ENCODE measurements around the gene CHD6. TPM values are rescaled to one million over a fixed set of nuclear protein-coding genes. Genes with fewer than 3 reads are reported as not detected.

Gene CHD6
- total RNA-seq, 1 experiment from 2014 or later: 46.7 TPM

GRCh38 chr20:41426976-41427375 is 191.2 kb downstream of the CHD6 start:
- intact Hi-C loops (cut with micrococcal nuclease; ENCODE audit: unreplicated experiment): no loop called here
- Histone ChIP-seq H3K9me3 (ENCODE audit: low read depth, low read length, poor library complexity, severe bottlenecking) (no peaks in the 10 kb centered on the region), H3K27me3 (replicated peaks; ENCODE audit: insufficient read depth, low read depth, low read length, poor library complexity) (no peaks in the 10 kb centered on the region), H3K27ac (ENCODE audit: low read depth, low read length, poor library complexity, severe bottlenecking) (no peak overlapping the region), H3K4me3 (ENCODE audit: low read depth, low read length, poor library complexity, severe bottlenecking) (no peak overlapping the region), H3K36me3 (ENCODE audit: insufficient read depth, low read length, poor library complexity, severe bottlenecking) (peaks cover 8% of the 10 kb centered on the region), H3K4me1 (ENCODE audit: insufficient read depth, low read length, poor library complexity, severe bottlenecking) (peaks cover 33% of the 10 kb centered on the region)
- ChIA-PET CTCF (no interaction called here), POLR2A (ENCODE audit: low non-redundant PET) (no interaction called here)
- no TSS peak for BruUV-seq (replicated peaks)
- no peak for DNase-seq (ENCODE audit: low spot score)
- TF ChIP-seq EZH2 (IDR thresholded peaks at IDR 0.05; ENCODE audit: borderline replicate concordance, low read depth, low read length, poor library complexity, severe bottlenecking) (no peak), CTCF (conservative IDR thresholded peaks at IDR 0.05; ENCODE audit: low read depth, low read length) (no peak)

GRCh38 chr20:41426086-41426830 is 191.9 kb downstream of the CHD6 start:
- Histone ChIP-seq H3K27me3 (replicated peaks; ENCODE audit: insufficient read depth, low read depth, low read length, poor library complexity) (no peaks in the 10 kb centered on the region), H3K4me1 (ENCODE audit: insufficient read depth, low read length, poor library complexity, severe bottlenecking) (peaks cover 33% of the 10 kb centered on the region), H3K27ac (ENCODE audit: low read depth, low read length, poor library complexity, severe bottlenecking) (no peak overlapping the region), H3K36me3 (ENCODE audit: insufficient read depth, low read length, poor library complexity, severe bottlenecking) (peaks cover 15% of the 10 kb centered on the region), H3K4me3 (ENCODE audit: low read depth, low read length, poor library complexity, severe bottlenecking) (no peak overlapping the region), H3K9me3 (ENCODE audit: low read depth, low read length, poor library complexity, severe bottlenecking) (no peaks in the 10 kb centered on the region)
- TF ChIP-seq EZH2 (IDR thresholded peaks at IDR 0.05; ENCODE audit: borderline replicate concordance, low read depth, low read length, poor library complexity, severe bottlenecking) (no peak), CTCF (conservative IDR thresholded peaks at IDR 0.05; ENCODE audit: low read depth, low read length) (no peak)
- POLR2A ChIA-PET (ENCODE audit: low non-redundant PET): no interaction called here
- BruUV-seq (replicated peaks): no TSS peak
- no peak for DNase-seq (ENCODE audit: low spot score)
- CTCF ChIA-PET: no interaction called here
- intact Hi-C loops (cut with micrococcal nuclease; ENCODE audit: unreplicated experiment): no loop called here

- Histone ChIP-seq H3K4me3 (ENCODE audit: low read depth, low read length, poor library complexity, severe bottlenecking) (no peak overlapping the region), H3K27ac (ENCODE audit: low read depth, low read length, poor library complexity, severe bottlenecking) (peak overlapping the region; percentile 82), H3K9me3 (ENCODE audit: low read depth, low read length, poor library complexity, severe bottlenecking) (no peaks in the 10 kb centered on the region), H3K4me1 (ENCODE audit: insufficient read depth, low read length, poor library complexity, severe bottlenecking) (peaks cover 33% of the 10 kb centered on the region), H3K36me3 (ENCODE audit: insufficient read depth, low read length, poor library complexity, severe bottlenecking) (peaks cover 24% of the 10 kb centered on the region), H3K27me3 (replicated peaks; ENCODE audit: insufficient read depth, low read depth, low read length, poor library complexity) (no peaks in the 10 kb centered on the region)
- ChIA-PET POLR2A (ENCODE audit: low non-redundant PET) (no interaction called here), CTCF (no interaction called here)
- no peak for TF ChIP-seq EZH2 (IDR thresholded peaks at IDR 0.05; ENCODE audit: borderline replicate concordance, low read depth, low read length, poor library complexity, severe bottlenecking)
- TF ChIP-seq CTCF (conservative IDR thresholded peaks at IDR 0.05; ENCODE audit: low read depth, low read length): no peak
- intact Hi-C loops (cut with micrococcal nuclease; ENCODE audit: unreplicated experiment): no loop called here
- no peak for DNase-seq (ENCODE audit: low spot score)
- BruUV-seq (replicated peaks): no TSS peak
Observed at GRCh38 chr20:41425180-41425884, 192.8 kb downstream of the CHD6 start.

All from A673 (cell line).